ENCODE measurements around the gene TMEM134. TPM values are rescaled to one million over a fixed set of nuclear protein-coding genes. Genes with fewer than 3 reads are reported as not detected.

Gene TMEM134
- total and polyA plus RNA-seq, 9 of the 15 experiments (the other 6 are each of a cell fraction or from before 2014, with no cell fraction given) = 0.63 to 48.4 (median 10.7) TPM

- TF ChIP-seq ZFX (CRISPR knock-in tag; IDR thresholded peaks at IDR 0.05) (peak; percentile 79), ELF1 (tag; IDR thresholded peaks at IDR 0.05) (peak; percentile 67), SPI1 (IDR thresholded peaks at IDR 0.05; ENCODE audit: borderline replicate concordance, low read depth, low read length) (0 out of 2 replicates have a peak, but pooled peaks have one; percentile 24), NR2C2 (CRISPR knock-in tag; IDR thresholded peaks at IDR 0.05) (no peak), NR2C2 (tag; IDR thresholded peaks at IDR 0.05) (peak; percentile 90), SIX5 (IDR thresholded peaks at IDR 0.05; ENCODE audit: borderline replicate concordance in 1 of 2, insufficient read depth in 1 of 2, low read depth in 1 of 2, low read length in 2 of 2) (no peak), RAD51 (IDR thresholded peaks at IDR 0.05; ENCODE audit: borderline replicate concordance, low read depth) (peak; percentile 97), ZNF780A (CRISPR knock-in tag; IDR thresholded peaks at IDR 0.05) (peak; percentile 70; the same call in 1 of the 2 replicates), SRSF1 (IDR thresholded peaks at IDR 0.05; ENCODE audit: low read depth, low read length) (no peak), HDAC2 (IDR thresholded peaks at IDR 0.05) (no peak), NBN (IDR thresholded peaks at IDR 0.05; ENCODE audit: low read depth) (no peak), MYNN (IDR thresholded peaks at IDR 0.05) (0 out of 2 replicates have a peak, but pooled peaks have one; percentile 51), MYNN (CRISPR knock-in tag; IDR thresholded peaks at IDR 0.05) (no peak), HDAC1 (IDR thresholded peaks at IDR 0.05) (peak in 1 of 2 experiments; percentile 36; a peak in 1 of 4 replicates), NFATC3 (IDR thresholded peaks at IDR 0.05) (no peak), PRPF4 (IDR thresholded peaks at IDR 0.05; ENCODE audit: insufficient read depth, low read depth, low read length, poor library complexity, severe bottlenecking) (no peak), E2F1 (CRISPR knock-in tag; IDR thresholded peaks at IDR 0.05) (no peak), HMGN3 (IDR thresholded peaks at IDR 0.05; ENCODE audit: borderline replicate concordance, extremely low read depth, insufficient read length, low read depth, low read length) (peak; percentile 20), CREM (IDR thresholded peaks at IDR 0.05; ENCODE audit: low read depth) (peak; percentile 4; the same call in 1 of the 2 replicates)
- TF ChIP-seq, protein P1, sequence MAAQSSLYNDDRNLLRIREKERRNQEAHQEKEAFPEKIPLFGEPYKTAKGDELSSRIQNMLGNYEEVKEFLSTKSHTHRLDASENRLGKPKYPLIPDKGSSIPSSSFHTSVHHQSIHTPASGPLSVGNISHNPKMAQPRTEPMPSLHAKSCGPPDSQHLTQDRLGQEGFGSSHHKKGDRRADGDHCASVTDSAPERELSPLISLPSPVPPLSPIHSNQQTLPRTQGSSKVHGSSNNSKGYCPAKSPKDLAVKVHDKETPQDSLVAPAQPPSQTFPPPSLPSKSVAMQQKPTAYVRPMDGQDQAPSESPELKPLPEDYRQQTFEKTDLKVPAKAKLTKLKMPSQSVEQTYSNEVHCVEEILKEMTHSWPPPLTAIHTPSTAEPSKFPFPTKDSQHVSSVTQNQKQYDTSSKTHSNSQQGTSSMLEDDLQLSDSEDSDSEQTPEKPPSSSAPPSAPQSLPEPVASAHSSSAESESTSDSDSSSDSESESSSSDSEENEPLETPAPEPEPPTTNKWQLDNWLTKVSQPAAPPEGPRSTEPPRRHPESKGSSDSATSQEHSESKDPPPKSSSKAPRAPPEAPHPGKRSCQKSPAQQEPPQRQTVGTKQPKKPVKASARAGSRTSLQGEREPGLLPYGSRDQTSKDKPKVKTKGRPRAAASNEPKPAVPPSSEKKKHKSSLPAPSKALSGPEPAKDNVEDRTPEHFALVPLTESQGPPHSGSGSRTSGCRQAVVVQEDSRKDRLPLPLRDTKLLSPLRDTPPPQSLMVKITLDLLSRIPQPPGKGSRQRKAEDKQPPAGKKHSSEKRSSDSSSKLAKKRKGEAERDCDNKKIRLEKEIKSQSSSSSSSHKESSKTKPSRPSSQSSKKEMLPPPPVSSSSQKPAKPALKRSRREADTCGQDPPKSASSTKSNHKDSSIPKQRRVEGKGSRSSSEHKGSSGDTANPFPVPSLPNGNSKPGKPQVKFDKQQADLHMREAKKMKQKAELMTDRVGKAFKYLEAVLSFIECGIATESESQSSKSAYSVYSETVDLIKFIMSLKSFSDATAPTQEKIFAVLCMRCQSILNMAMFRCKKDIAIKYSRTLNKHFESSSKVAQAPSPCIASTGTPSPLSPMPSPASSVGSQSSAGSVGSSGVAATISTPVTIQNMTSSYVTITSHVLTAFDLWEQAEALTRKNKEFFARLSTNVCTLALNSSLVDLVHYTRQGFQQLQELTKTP (IDR thresholded peaks at IDR 0.05; ENCODE audit: low read depth in 1 of 2, partially characterized antibody in 2 of 2) = peak in 1 of 2 experiments; percentile 18
- TF ChIP-seq, protein P2, sequence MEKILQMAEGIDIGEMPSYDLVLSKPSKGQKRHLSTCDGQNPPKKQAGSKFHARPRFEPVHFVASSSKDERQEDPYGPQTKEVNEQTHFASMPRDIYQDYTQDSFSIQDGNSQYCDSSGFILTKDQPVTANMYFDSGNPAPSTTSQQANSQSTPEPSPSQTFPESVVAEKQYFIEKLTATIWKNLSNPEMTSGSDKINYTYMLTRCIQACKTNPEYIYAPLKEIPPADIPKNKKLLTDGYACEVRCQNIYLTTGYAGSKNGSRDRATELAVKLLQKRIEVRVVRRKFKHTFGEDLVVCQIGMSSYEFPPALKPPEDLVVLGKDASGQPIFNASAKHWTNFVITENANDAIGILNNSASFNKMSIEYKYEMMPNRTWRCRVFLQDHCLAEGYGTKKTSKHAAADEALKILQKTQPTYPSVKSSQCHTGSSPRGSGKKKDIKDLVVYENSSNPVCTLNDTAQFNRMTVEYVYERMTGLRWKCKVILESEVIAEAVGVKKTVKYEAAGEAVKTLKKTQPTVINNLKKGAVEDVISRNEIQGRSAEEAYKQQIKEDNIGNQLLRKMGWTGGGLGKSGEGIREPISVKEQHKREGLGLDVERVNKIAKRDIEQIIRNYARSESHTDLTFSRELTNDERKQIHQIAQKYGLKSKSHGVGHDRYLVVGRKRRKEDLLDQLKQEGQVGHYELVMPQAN (IDR thresholded peaks at IDR 0.05; ENCODE audit: borderline replicate concordance) = no peak
Measured at GRCh38 chr11:67464411-67465188, 4.5 kb downstream of the TMEM134 start (continued).

All from K562 (cell line).